AG09309 (cell line): ENCODE measurements around the gene STX8.

Experiments used
- DNase-seq: peaks from one replicate; pipeline ENCODE4 v3.0.0-alpha.2; 2010; ENCODE audit warnings: low read depth
- H3K4me3 ChIP-seq: 2 replicates; pipeline ENCODE4 v1.5.1; 2011; ENCODE audit warnings: mild to moderate bottlenecking, low read depth, low read length, moderate library complexity; ENCODE audit not compliant: control insufficient read depth
- CTCF ChIP-seq: IDR thresholded peaks from 2 replicates; pipeline ENCODE4 v1.5.1; 2011; ENCODE audit warnings: mild to moderate bottlenecking, low read depth, low read length, inconsistent platforms; ENCODE audit not compliant: insufficient read depth, control insufficient read depth; ENCODE audit errors: missing control alignments

STX8 gene

GRCh38 chr17:9322326-9322725 is 253.3 kb downstream of the STX8 start:
- no peak overlapping the region for H3K4me3 ChIP-seq
- no peak for DNase-seq
- TF ChIP-seq CTCF = no peak

- H3K4me3 ChIP-seq = no peak overlapping the region
- no peak for TF ChIP-seq CTCF
- no peak for DNase-seq
These were observed 253.7 kb downstream of the STX8 start for GRCh38 chr17:9321890-9322289.

- no peak overlapping the region for H3K4me3 ChIP-seq
- TF ChIP-seq CTCF = no peak
- no peak for DNase-seq
These were observed 260.3 kb downstream of the STX8 start for GRCh38 chr17:9315360-9315759.

GRCh38 chr17:9313346-9313745 is 262.3 kb downstream of the STX8 start:
- H3K4me3 ChIP-seq = no peak overlapping the region
- no peak for TF ChIP-seq CTCF
- DNase-seq = no peak

- no peak for TF ChIP-seq CTCF
- H3K4me3 ChIP-seq = no peak overlapping the region
- no peak for DNase-seq
These were observed 266.4 kb downstream of the STX8 start for GRCh38 chr17:9309216-9309615.

GRCh38 chr17:9308069-9308468 is 267.6 kb downstream of the STX8 start:
- no peak for TF ChIP-seq CTCF
- H3K4me3 ChIP-seq = no peak overlapping the region
- DNase-seq = no peak

- DNase-seq = no peak
- no peak overlapping the region for H3K4me3 ChIP-seq
- TF ChIP-seq CTCF = no peak
These were observed 268.2 kb downstream of the STX8 start for GRCh38 chr17:9307313-9307998.
